Hepatocyte (in vitro differentiated cells): ENCODE data around the gene TCP11L2. TPM values are rescaled to one million over a fixed set of nuclear protein-coding genes. Genes with fewer than 3 reads are reported as not detected.

ENCODE experiments used
- DNase-seq: peaks from one replicate; pipeline ENCODE4 v3.0.0-alpha.2; 2016; ENCODE audit warnings: low spot score
- H2AFZ ChIP-seq: fragments of 200-600 bp; sonication (generic); 2 replicates; pipeline ENCODE4 v1.6.0; 2016; ENCODE audit warnings: antibody characterized with exemption, mild to moderate bottlenecking
- H3K27ac ChIP-seq: fragments of 200-600 bp; sonication (generic); 2 replicates; pipeline ENCODE4 v1.5.1; 2016; ENCODE audit warnings: mild to moderate bottlenecking
- H3K27me3 ChIP-seq: fragments of 200-600 bp; sonication (generic); 2 replicates; pipeline ENCODE4 v1.6.1; 2016
- H3K36me3 ChIP-seq: fragments of 200-600 bp; sonication (generic); replicated peaks from 2 replicates; pipeline ENCODE4 v1.5.1; 2016; ENCODE audit warnings: low read depth; ENCODE audit not compliant: insufficient read depth
- H3K4me1 ChIP-seq: fragments of 200-600 bp; sonication (generic); 2 replicates; pipeline ENCODE4 v1.5.1; 2016; ENCODE audit warnings: mild to moderate bottlenecking, moderate library complexity; ENCODE audit not compliant: insufficient read depth
- H3K4me2 ChIP-seq: fragments of 200-600 bp; sonication (generic); 2 replicates; pipeline ENCODE4 v1.6.0; 2016
- H3K4me3 ChIP-seq: fragments of 200-600 bp; sonication (generic); 2 replicates; pipeline ENCODE4 v1.5.1; 2016; ENCODE audit warnings: mild to moderate bottlenecking
- H3K79me2 ChIP-seq: fragments of 200-600 bp; sonication (generic); 2 replicates; pipeline ENCODE4 v1.6.0; 2017; ENCODE audit warnings: mild to moderate bottlenecking
- H3K9me2 ChIP-seq: fragments of 200-600 bp; sonication (generic); replicated peaks from 2 replicates; pipeline ENCODE4 v1.6.0; 2017; ENCODE audit warnings: mild to moderate bottlenecking; ENCODE audit not compliant: insufficient read depth
- H3K9me3 ChIP-seq: fragments of 200-600 bp; sonication (generic); 2 replicates; pipeline ENCODE4 v1.5.1; 2016; ENCODE audit warnings: low read depth, mild to moderate bottlenecking
- H4K20me1 ChIP-seq: fragments of 200-600 bp; sonication (generic); 2 replicates; pipeline ENCODE4 v1.6.0; 2016; ENCODE audit warnings: mild to moderate bottlenecking; ENCODE audit not compliant: insufficient read depth, poor library complexity, severe bottlenecking
- EZH2 ChIP-seq: fragments of 200-600 bp; sonication (generic); IDR thresholded peaks from 2 replicates; pipeline ENCODE4 v1.6.1; 2016; ENCODE audit warnings: antibody characterized with exemption, mild to moderate bottlenecking, borderline replicate concordance
- EZH2phosphoT487 ChIP-seq: fragments of 200-600 bp; sonication (generic); IDR thresholded peaks from one replicate; pipeline ENCODE4 v1.6.1; 2018; ENCODE audit warnings: antibody characterized with exemption, mild to moderate bottlenecking, low read depth, moderate library complexity; ENCODE audit not compliant: unreplicated experiment, severe bottlenecking
- WGBS: methylation state at CpG from one replicate; pipeline ENCODE4 v1.1.6; 2016; ENCODE audit warnings: low lambda C conversion rate; ENCODE audit errors: missing lambda C conversion rate; 5-methylcytosine and 5-hydroxymethylcytosine counted together
- polyA plus RNA-seq: library from polyadenylated mRNA; unstranded; fragments of >200 nt; fragmentation: Nextera tagmentation; extraction: Ambion mirVana; gene quantifications from 2 replicates; pipeline ENCODE4 v1.2.1, GENCODE V29; 2016
- total RNA-seq: library from RNA; depleted of rRNA; stranded (reverse); fragments of >200 nt; gene quantifications from 2 replicates; pipeline ENCODE4 v1.2.3, GENCODE V29; 2014
- TF ChIP-seq, protein P1 (sequence below): fragments of 200-600 bp; sonication (generic); IDR thresholded peaks from 2 replicates; pipeline ENCODE4 v1.5.1; 2016; ENCODE audit warnings: antibody characterized with exemption, mild to moderate bottlenecking; ENCODE audit not compliant: poor library complexity

TCP11L2 gene
- total and polyA plus RNA-seq, 2 experiments from 2014 or later: 9.6 to 38.4 TPM

DNA sequence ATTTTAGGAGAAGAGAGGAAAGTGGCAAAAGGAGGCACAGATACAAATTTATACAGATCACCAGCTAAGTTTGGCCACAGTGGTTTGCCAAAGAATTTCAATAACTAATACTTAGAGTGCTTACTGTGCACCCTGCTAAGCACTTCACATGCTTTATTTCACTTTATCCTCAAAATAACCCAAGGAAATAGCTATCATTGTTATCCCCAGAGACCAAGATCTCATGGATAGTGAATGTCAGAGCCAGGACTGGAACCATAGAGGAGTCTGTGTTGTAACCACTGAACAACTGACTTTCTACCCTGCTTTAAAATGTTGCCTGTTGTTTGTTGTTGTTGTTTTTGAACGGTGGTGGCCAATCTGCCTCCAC lies 1.3 kb upstream of the TCP11L2 start:
- H3K4me2 ChIP-seq: peak overlapping the region; percentile 84
- H3K4me1 ChIP-seq: peaks cover 17% of the 10 kb centered on the region
- H3K9me3 ChIP-seq: no peaks in the 10 kb centered on the region
- 0% methylated on average over 1 of the region's 1 CpG for WGBS
- no peak overlapping the region for H3K4me3 ChIP-seq
- H3K9me2 ChIP-seq: no peaks in the 10 kb centered on the region
- H3K27ac ChIP-seq: peak overlapping the region; percentile 97
- H2AFZ ChIP-seq: peak overlapping the region; percentile 54
- no peaks in the 10 kb centered on the region for H3K27me3 ChIP-seq
- H3K36me3 ChIP-seq: no peaks in the 10 kb centered on the region
- DNase-seq: no peak
- H4K20me1 ChIP-seq: no peaks in the 10 kb centered on the region
- TF ChIP-seq EZH2phosphoT487 (no peak), EZH2 (no peak)
- TF ChIP-seq, protein P1, sequence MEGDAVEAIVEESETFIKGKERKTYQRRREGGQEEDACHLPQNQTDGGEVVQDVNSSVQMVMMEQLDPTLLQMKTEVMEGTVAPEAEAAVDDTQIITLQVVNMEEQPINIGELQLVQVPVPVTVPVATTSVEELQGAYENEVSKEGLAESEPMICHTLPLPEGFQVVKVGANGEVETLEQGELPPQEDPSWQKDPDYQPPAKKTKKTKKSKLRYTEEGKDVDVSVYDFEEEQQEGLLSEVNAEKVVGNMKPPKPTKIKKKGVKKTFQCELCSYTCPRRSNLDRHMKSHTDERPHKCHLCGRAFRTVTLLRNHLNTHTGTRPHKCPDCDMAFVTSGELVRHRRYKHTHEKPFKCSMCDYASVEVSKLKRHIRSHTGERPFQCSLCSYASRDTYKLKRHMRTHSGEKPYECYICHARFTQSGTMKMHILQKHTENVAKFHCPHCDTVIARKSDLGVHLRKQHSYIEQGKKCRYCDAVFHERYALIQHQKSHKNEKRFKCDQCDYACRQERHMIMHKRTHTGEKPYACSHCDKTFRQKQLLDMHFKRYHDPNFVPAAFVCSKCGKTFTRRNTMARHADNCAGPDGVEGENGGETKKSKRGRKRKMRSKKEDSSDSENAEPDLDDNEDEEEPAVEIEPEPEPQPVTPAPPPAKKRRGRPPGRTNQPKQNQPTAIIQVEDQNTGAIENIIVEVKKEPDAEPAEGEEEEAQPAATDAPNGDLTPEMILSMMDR: no peak
- H3K79me2 ChIP-seq: peaks cover 24% of the 10 kb centered on the region

DNA sequence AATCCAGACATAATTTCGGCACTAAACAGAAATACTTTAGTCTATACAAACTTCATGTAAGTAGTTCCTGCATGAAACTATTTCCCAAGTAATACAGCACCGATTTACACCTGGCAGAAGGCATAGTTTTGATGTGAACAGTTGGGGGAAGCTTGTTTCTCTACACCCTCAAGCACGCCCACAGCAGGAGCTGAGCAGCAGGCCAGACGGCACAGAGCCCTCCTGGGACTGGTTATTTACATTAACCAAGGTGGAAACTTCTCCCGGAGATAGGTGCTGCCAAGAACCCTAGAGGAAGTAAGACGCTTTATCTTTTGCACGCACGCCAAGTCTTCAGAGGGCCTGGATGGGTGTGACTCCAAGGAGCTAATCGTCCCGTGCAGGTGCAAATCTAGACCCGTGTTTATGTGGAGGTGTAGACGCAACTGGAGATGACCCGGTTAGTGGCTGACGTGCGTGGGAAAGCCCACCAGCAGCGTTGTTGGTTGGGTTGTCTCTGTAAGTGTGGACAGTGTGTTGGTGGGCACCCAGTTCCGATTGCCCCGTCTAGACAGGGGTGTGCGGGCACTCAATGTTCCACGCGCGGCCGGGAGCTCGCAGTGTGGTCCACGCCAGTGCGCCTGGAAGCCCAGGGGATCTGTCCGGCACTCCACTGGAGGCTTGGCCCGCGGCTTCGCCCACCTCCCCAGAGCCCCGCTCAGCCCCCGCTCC lies 767 bp upstream of the TCP11L2 start:
- H3K4me3 ChIP-seq: peak overlapping the region; percentile 40
- TF ChIP-seq, protein P1: no peak
- TF ChIP-seq EZH2 (no peak), EZH2phosphoT487 (no peak)
- H3K79me2 ChIP-seq: peaks cover 24% of the 10 kb centered on the region
- H3K4me1 ChIP-seq: peaks cover 22% of the 10 kb centered on the region
- peak overlapping the region; percentile 54 for H2AFZ ChIP-seq
- peak; percentile 87 for DNase-seq
- H3K36me3 ChIP-seq: no peaks in the 10 kb centered on the region
- H3K9me2 ChIP-seq: no peaks in the 10 kb centered on the region
- no peaks in the 10 kb centered on the region for H3K9me3 ChIP-seq
- peak overlapping the region; percentile 84 for H3K4me2 ChIP-seq
- 7% methylated on average over 23 of the region's 32 CpGs for WGBS
- no peaks in the 10 kb centered on the region for H3K27me3 ChIP-seq
- H3K27ac ChIP-seq: peak overlapping the region; percentile 97
- H4K20me1 ChIP-seq: no peaks in the 10 kb centered on the region

DNA sequence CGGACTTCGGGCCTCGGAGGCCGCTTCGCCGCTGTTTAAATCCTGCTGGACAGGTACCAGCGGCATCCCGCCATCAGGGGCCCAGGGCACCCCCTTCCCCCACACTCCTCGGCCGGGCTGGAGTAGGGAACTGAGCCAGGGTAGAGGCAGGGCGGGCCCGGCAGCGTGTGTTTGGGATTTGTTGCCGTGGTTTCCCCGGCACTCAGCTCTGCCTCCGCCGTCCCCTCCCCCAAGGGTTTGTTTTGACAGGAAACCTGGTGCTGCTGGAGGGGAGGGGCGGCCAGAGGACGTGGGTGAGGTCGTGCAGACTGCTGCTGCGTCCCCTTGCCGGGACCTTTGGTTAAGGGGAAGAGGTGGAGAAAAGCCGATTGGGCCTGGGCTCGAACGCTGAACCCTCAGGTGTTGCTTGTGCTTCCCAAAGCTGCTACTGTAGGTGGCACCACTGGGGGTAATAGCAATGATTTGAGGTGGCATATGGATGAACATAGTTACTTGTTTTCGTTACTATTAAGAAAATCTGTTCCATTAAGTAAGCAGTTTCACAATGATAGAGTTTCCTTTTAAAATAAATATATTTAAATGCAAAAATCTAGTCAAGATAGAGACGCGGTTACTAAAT lies 778 bp downstream of the TCP11L2 start:
- Histone ChIP-seq H3K4me1 (peaks cover 36% of the 10 kb centered on the region), H4K20me1 (no peaks in the 10 kb centered on the region), H3K9me2 (no peaks in the 10 kb centered on the region), H3K79me2 (peaks cover 24% of the 10 kb centered on the region), H3K36me3 (no peaks in the 10 kb centered on the region), H3K9me3 (no peaks in the 10 kb centered on the region), H3K4me3 (peak overlapping the region; percentile 83), H2AFZ (peak overlapping the region; percentile 63), H3K27me3 (no peaks in the 10 kb centered on the region), H3K27ac (peak overlapping the region; percentile 99), H3K4me2 (peak overlapping the region; percentile 84)
- WGBS: 9% methylated on average over 28 of the region's 28 CpGs
- DNase-seq: peak; percentile 93
- TF ChIP-seq, protein P1: peak; percentile 6
- TF ChIP-seq EZH2phosphoT487: no peak
